Loucy (cell line): ENCODE results near the gene C18orf32.
"Not testable (repeated sequence)": the region's sequence is repeated elsewhere in the genome, so short reads cannot be mapped to it uniquely, and the experiment has no call there.

Experiments used
- H2AFZ ChIP-seq: fragments of 200-600 bp; sonication (generic); 2 replicates; pipeline ENCODE4 v1.6.0; 2016; ENCODE audit warnings: antibody characterized with exemption, mild to moderate bottlenecking, low read length, moderate library complexity
- H3F3A ChIP-seq: fragments of 200-600 bp; 2 replicates; pipeline ENCODE4 v1.6.0; 2016; ENCODE audit warnings: antibody characterized with exemption, low read depth, mild to moderate bottlenecking
- H3K27me3 ChIP-seq: fragments of 200-600 bp; sonication (generic); 2 replicates; pipeline ENCODE4 v1.6.1; 2014; ENCODE audit warnings: low read length, mild to moderate bottlenecking; ENCODE audit not compliant: insufficient read depth, poor library complexity, severe bottlenecking
- H3K36me3 ChIP-seq: fragments of 200-600 bp; sonication (generic); 2 replicates; pipeline ENCODE4 v1.6.1; 2016; ENCODE audit warnings: low read length; ENCODE audit not compliant: insufficient read depth
- H3K4me1 ChIP-seq: fragments of 200-600 bp; sonication (generic); 2 replicates; pipeline ENCODE4 v1.5.1; 2014; ENCODE audit warnings: low read length, mild to moderate bottlenecking; ENCODE audit not compliant: insufficient read depth, poor library complexity, severe bottlenecking
- H3K4me2 ChIP-seq: fragments of 200-600 bp; sonication (generic); 2 replicates; pipeline ENCODE4 v1.6.0; 2014; ENCODE audit warnings: antibody characterized with exemption, low read length, low read depth, mild to moderate bottlenecking; ENCODE audit not compliant: poor library complexity, severe bottlenecking
- H3K4me3 ChIP-seq: fragments of 200-600 bp; sonication (generic); 2 replicates; pipeline ENCODE4 v1.5.1; 2014; ENCODE audit warnings: low read length, mild to moderate bottlenecking, mixed read lengths; ENCODE audit not compliant: poor library complexity, severe bottlenecking
- H3K79me2 ChIP-seq: fragments of 200-600 bp; sonication (generic); 2 replicates; pipeline ENCODE4 v1.6.1; 2014; ENCODE audit warnings: low read length; ENCODE audit not compliant: insufficient read depth
- H3K9ac ChIP-seq: fragments of 200-600 bp; sonication (generic); 2 replicates; pipeline ENCODE4 v1.6.0; 2014; ENCODE audit warnings: mild to moderate bottlenecking, low read depth, low read length, moderate library complexity; ENCODE audit not compliant: poor library complexity, severe bottlenecking
- H3K9me2 ChIP-seq: fragments of 200-600 bp; sonication (generic); replicated peaks from 2 replicates; pipeline ENCODE4 v1.6.1; 2016; ENCODE audit warnings: low read depth, low read length, mixed read lengths
- H3K9me3 ChIP-seq: fragments of 200-600 bp; sonication (generic); 2 replicates; pipeline ENCODE4 v1.6.1; 2014; ENCODE audit warnings: mild to moderate bottlenecking, antibody characterized with exemption, low read length, low read depth; ENCODE audit not compliant: insufficient read depth
- H4K20me1 ChIP-seq: fragments of 200-600 bp; sonication (generic); 2 replicates; pipeline ENCODE4 v1.6.0; 2014; ENCODE audit warnings: antibody characterized with exemption, low read length, mild to moderate bottlenecking; ENCODE audit not compliant: insufficient read depth, poor library complexity, severe bottlenecking
- CTCF ChIP-seq: fragments of 200-600 bp; sonication (generic); conservative IDR thresholded peaks from 2 replicates; pipeline ENCODE4 v1.5.1; 2014; ENCODE audit warnings: mild to moderate bottlenecking, antibody characterized with exemption, low read length
- EZH2phosphoT487 ChIP-seq: fragments of 200-600 bp; IDR thresholded peaks from 2 replicates; pipeline ENCODE4 v1.6.1; 2018; ENCODE audit warnings: antibody characterized with exemption, mild to moderate bottlenecking, moderate library complexity, borderline replicate concordance

Gene C18orf32

GRCh38 chr18:49479381-49480137 lies 7.5 kb downstream of the C18orf32 start:
- H3K4me2 ChIP-seq: no peak overlapping the region
- no peak overlapping the region for H3K4me3 ChIP-seq
- no peak overlapping the region for H2AFZ ChIP-seq
- H3K9ac ChIP-seq: no peak overlapping the region
- H3K9me3 ChIP-seq: no peaks in the 10 kb centered on the region
- H3K36me3 ChIP-seq: peaks cover 19% of the 10 kb centered on the region; the same call in 1 of the 2 replicates
- H3K27me3 ChIP-seq: no peaks in the 10 kb centered on the region
- no peaks in the 10 kb centered on the region for H3K9me2 ChIP-seq
- TF ChIP-seq EZH2phosphoT487: no peak
- no peak for TF ChIP-seq CTCF
- no peaks in the 10 kb centered on the region for H4K20me1 ChIP-seq
- peaks cover 14% of the 10 kb centered on the region for H3K79me2 ChIP-seq
- H3K4me1 ChIP-seq: peaks cover 26% of the 10 kb centered on the region
- peaks cover 6% of the 10 kb centered on the region; the same call in 1 of the 2 replicates for H3F3A ChIP-seq

- peak overlapping the region; percentile 37 for H3K9ac ChIP-seq
- no peaks in the 10 kb centered on the region for H3K9me3 ChIP-seq
- H3K36me3 ChIP-seq: peaks cover 7% of the 10 kb centered on the region; the same call in 1 of the 2 replicates
- no peaks in the 10 kb centered on the region for H3K9me2 ChIP-seq
- H3K79me2 ChIP-seq: no peaks in the 10 kb centered on the region
- H3K4me3 ChIP-seq: peak overlapping the region; percentile 55
- no peak overlapping the region for H2AFZ ChIP-seq
- H3F3A ChIP-seq: peaks cover 6% of the 10 kb centered on the region; the same call in 1 of the 2 replicates
- H3K27me3 ChIP-seq: no peaks in the 10 kb centered on the region
- TF ChIP-seq CTCF (no peak), EZH2phosphoT487 (no peak)
- H3K4me1 ChIP-seq: peaks cover 24% of the 10 kb centered on the region
- H3K4me2 ChIP-seq: peak overlapping the region; percentile 74
- H4K20me1 ChIP-seq: no peaks in the 10 kb centered on the region
Observed at GRCh38 chr18:49476664-49477411, 10.2 kb downstream of the C18orf32 start.

- H3K9me3 ChIP-seq, H3F3A ChIP-seq, H3K4me3 ChIP-seq, H3K9me2 ChIP-seq, H2AFZ ChIP-seq, H4K20me1 ChIP-seq, H3K4me2 ChIP-seq, H3K27me3 ChIP-seq, H3K79me2 ChIP-seq, H3K36me3 ChIP-seq, H3K9ac ChIP-seq: not testable (repeated sequence)
- H3K4me1 ChIP-seq: peaks cover 20% of the 10 kb centered on the region
Observed at GRCh38 chr18:49474935-49475334, 12.1 kb downstream of the C18orf32 start.
